ENCODE data around the gene SIK3. TPM values are rescaled to one million over a fixed set of nuclear protein-coding genes. Genes with fewer than 3 reads are reported as not detected.
"Not testable (repeated sequence)": the region's sequence is repeated elsewhere in the genome, so short reads cannot be mapped to it uniquely, and the experiment has no call there.

SIK3 gene
- total and polyA plus RNA-seq, 12 donors = 11.7 to 176 (median 25.2) TPM

DNA sequence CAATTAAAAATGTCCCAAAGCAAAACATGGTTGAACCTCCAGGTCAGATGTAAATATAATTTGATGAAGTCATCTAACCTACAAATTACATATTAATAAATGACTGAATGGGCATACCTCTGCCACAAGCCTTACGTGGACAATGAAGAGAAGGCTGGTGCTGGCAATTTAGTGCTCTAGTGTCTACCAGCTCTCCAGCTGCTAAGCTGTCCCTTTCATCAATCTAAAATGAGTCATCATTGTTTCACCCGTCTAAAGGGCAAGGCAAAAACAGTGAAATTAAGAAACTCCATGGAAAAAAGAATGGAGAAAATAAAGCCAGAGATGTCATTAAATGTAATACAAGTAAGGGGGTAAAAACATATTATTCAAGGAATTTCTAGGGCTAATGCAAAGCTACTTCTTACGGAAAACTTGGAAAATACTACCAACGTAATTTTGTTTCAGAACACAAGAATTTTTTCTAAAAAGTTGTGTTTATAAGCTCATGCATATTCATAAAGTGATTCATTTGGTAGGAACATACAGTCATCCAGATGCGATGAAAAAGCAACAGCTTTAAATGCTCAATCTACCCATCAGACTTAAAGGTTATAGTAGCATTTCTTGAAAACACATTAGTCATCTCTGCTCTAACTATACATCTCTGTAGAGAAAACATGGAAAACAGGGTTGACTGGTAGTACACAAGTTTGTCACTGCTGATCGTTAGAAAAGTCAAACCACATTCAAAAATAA lies 71.5 kb downstream of the SIK3 start:
- peak in 1 of 7 donors; percentile 17 for DNase-seq
- no peaks in the 10 kb centered on the region for H3K36me3 ChIP-seq (replicated peaks in 1 of 2)
- H3K27ac ChIP-seq = peak overlapping the region in 1 of 5 donors; percentile 19
- H3K9me3 ChIP-seq (replicated peaks in 1 of 3) = no peaks in the 10 kb centered on the region
- H3K27me3 ChIP-seq = no peaks in the 10 kb centered on the region
- intact Hi-C loops (cut with DNase I) = no loop called here
- TF ChIP-seq, protein P1, sequence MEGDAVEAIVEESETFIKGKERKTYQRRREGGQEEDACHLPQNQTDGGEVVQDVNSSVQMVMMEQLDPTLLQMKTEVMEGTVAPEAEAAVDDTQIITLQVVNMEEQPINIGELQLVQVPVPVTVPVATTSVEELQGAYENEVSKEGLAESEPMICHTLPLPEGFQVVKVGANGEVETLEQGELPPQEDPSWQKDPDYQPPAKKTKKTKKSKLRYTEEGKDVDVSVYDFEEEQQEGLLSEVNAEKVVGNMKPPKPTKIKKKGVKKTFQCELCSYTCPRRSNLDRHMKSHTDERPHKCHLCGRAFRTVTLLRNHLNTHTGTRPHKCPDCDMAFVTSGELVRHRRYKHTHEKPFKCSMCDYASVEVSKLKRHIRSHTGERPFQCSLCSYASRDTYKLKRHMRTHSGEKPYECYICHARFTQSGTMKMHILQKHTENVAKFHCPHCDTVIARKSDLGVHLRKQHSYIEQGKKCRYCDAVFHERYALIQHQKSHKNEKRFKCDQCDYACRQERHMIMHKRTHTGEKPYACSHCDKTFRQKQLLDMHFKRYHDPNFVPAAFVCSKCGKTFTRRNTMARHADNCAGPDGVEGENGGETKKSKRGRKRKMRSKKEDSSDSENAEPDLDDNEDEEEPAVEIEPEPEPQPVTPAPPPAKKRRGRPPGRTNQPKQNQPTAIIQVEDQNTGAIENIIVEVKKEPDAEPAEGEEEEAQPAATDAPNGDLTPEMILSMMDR (IDR thresholded peaks at IDR 0.05) = no peak
- no peak for TF ChIP-seq POLR2A (IDR thresholded peaks at IDR 0.05)
- H3K4me3 ChIP-seq = no peak overlapping the region
- H3K4me1 ChIP-seq (replicated peaks in 1 of 2) = peaks cover 6 to 50% of the 10 kb centered on the region in 2 donors
- 55 to 62% (median 58%) methylated on average over 6 of the region's 6 CpGs for WGBS, 4 donors

DNA sequence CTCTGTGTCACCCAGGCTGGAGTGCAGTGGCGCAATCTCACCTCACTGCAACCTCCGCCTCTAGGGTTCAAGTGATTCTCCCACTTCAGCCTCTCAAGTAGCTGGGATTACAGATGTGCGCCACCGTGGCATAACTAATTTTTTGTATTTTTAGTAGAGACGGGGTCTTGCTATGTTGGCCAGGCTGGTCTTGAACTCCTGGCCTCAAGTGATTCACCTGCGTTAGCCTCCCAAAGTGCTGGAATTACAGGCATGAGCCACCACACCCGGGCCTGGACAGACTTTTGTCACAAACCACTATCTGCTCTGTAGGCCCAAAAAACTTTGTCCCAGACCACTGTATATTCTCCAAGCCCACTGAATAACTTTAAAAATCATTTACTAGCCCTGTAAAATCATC lies 74.5 kb downstream of the SIK3 start:
- 95 to 100% (median 97%) methylated on average over 3 to 7 of the region's 7 CpGs for WGBS, 4 donors
- H3K4me3 ChIP-seq; H3K36me3 ChIP-seq (replicated peaks in 1 of 2); DNase-seq; H3K27ac ChIP-seq; H3K9me3 ChIP-seq (replicated peaks in 1 of 3); H3K27me3 ChIP-seq; intact Hi-C loops (cut with DNase I): not testable (repeated sequence)
- peaks cover 6 to 36% of the 10 kb centered on the region in 2 donors for H3K4me1 ChIP-seq (replicated peaks in 1 of 2)

DNA sequence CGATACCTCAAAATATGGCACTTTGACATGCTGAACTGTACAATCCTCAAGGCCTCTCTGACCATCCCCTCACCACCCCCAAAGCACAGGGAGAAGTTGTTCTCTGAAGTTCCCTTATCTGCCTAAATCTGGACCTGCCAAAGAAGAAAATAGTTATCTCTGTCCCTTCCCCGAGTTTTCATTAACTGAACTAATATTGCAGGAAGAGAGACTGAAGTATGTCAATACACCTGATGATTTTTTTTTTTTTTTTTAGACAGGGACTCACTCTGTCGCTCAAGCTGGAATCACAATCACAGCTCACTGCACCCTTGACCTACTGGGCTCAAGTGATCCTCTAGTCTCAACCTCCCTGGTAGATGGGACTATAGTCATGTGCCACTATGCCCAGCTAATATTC lies 75.0 kb downstream of the SIK3 start:
- Histone ChIP-seq H3K9me3 (replicated peaks in 1 of 3) (no peaks in the 10 kb centered on the region), H3K27me3 (no peaks in the 10 kb centered on the region), H3K27ac (no peak overlapping the region), H3K4me1 (replicated peaks in 1 of 2) (peaks cover 6 to 36% of the 10 kb centered on the region in 2 donors), H3K4me3 (no peak overlapping the region), H3K36me3 (replicated peaks in 1 of 2) (no peaks in the 10 kb centered on the region)
- intact Hi-C loops (cut with DNase I) = no loop called here
- WGBS, 4 donors = 52 to 67% (median 62%) methylated on average over 3 of the region's 3 CpGs
- no peak for DNase-seq
- TF ChIP-seq, protein P1 (IDR thresholded peaks at IDR 0.05) = no peak
- TF ChIP-seq POLR2A (IDR thresholded peaks at IDR 0.05) = no peak

DNA sequence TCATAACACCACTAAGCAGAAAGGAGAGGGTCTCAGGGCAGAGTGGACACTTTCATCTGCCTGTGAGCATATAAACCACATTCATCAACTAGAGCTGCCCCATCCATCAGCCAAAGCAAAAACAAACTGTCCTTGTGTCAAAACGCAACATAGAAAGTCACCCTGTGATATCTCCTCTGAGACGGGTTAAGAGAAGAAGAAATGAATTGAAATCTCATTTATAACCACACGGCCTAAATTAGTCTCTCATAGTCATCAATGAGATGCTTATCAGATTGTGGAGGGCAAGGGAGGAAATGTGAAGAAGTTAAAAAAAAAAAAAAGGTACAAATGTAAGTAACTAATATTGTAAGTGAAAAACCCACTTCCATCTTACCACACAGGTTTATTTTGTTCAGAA lies 75.7 kb downstream of the SIK3 start:
- Histone ChIP-seq H3K4me3 (no peak overlapping the region), H3K4me1 (replicated peaks in 1 of 2) (peaks cover 6 to 36% of the 10 kb centered on the region in 2 donors)
- DNase-seq = no peak

More for the DNA sequence above, 75.7 kb downstream of the SIK3 start:
- no peak for TF ChIP-seq POLR2A (IDR thresholded peaks at IDR 0.05)
- TF ChIP-seq, protein P1 (IDR thresholded peaks at IDR 0.05) = no peak
- Histone ChIP-seq H3K27ac (no peak overlapping the region), H3K27me3 (no peaks in the 10 kb centered on the region), H3K9me3 (replicated peaks in 1 of 3) (no peaks in the 10 kb centered on the region), H3K36me3 (replicated peaks in 1 of 2) (no peaks in the 10 kb centered on the region)
- 50 to 54% (median 53%) methylated on average over 3 of the region's 3 CpGs for WGBS, 4 donors
- intact Hi-C loops (cut with DNase I) = no loop called here

Measured in adrenal gland (tissue), 12 donors.